HG03432 (cell line): ENCODE data around the gene WFDC11.

Experiments
- ATAC-seq: cut with Tn5 transposase; IDR thresholded peaks from one replicate; pipeline ENCODE4 v1.9.1; 2021; ENCODE audit warnings: mild to moderate bottlenecking, moderate library complexity; ENCODE audit not compliant: unreplicated experiment

The WFDC11 gene

DNA sequence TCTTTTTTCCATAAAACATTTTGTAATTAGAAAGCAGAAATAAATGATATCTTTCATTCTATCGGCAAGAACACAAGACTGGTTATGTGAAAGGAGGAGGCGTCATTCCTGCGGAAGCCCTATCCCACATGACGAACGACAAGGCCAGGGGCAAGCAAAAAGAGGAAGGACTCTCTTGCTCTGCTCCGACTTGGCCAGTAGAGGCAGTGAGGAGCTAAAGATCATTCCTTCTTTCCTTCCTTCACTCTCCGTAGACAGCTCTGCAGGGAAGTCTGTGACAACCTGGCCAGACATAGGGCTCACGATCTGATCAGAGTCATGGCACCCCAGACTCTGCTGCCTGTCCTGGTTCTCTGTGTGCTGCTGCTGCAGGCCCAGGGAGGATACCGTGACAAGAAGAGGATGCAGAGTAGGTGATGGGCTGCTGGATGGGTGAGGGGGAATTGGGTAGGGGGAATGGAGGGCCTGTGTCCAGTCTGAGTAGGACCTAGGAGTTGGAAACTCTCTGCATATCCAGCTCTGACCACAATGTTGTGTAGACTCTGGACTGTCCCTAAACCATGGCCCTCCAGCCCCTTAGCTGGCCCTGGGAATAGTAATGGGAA, 40.4 kb downstream of the WFDC11 start, which contains the start of gene WFDC10A:
WFDC10A (plus strand) TSS at position 244 of the 605 bp plus-strand sequence; CDS start at position 319, 75 bp downstream.
- no peak for ATAC-seq

DNA sequence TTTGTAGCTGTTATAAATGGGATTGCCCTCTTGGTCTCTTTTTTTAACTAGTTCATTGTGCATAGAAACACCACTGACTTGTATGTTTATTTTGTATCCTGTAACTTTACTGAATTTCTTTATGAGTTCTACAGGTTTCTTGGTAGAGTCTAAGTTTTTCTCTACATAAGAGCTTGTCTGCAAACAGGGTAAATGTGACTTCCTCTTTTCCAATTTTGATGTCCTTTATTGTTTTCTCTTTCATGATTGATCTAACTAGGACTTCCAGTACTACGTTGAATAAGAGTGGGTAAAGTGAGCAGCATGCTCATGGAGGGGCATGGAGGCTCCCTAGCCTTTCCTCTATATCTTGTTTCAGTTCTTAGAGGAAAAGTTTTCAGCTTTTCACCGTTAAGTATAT, 43.5 kb downstream of the WFDC11 start:
- ATAC-seq, result no peak

DNA sequence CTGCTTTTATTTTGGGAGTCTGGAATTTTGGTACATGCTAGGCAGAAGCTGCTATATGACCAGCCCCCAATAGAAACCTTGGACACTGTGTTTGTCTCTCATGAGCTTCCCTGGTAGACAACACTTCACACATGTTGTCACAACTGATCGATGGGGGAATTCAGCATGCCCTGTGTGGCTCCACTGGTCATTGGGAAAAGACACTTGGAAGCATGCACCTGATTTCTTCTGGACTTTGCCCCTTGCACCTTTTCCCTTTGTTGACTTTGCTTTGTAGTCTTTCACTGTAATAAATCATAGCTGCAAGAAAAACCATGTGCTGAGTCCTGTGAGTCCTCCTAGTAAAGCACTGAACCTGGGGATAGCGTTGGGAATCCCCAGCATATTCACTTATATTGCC, 48.4 kb downstream of the WFDC11 start:
- no peak for ATAC-seq

DNA sequence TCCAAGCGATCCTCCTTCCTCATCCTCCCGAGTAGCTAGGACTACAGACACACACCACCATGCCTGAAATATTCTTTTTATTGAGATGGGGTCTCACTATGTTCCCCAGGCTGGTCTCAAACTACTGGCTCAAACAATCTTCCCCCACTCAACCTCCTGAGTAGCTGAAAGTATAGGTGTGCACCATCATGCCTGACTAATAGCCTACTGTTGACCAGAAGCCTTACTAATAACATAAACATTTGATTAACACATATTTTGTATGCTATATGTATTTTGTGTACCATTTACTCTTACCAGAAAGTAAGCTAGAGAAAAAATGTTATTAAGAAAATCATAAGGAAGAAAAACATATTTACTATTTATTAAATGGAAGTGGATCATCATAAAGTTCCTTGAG, 52.4 kb downstream of the WFDC11 start:
- ATAC-seq, result no peak

DNA sequence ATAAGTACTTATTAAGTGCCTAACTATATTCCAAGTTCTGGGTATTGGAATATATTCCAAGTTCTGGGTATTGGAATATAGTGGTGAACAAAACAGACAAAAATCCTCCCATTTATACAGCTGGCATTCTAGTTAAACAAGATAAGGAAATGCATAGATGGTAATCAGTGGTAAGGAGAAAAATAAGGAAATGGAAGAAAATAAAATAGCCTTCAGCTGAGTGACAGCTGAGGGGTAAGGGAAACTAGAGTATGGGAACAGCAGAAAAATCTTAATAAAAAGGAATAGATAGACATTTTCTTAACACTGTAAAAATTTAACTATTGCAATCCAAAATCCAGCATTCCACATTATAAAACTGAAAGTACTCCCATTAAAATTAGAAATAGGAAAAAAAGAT, 57.7 kb downstream of the WFDC11 start:
- no peak for ATAC-seq

DNA sequence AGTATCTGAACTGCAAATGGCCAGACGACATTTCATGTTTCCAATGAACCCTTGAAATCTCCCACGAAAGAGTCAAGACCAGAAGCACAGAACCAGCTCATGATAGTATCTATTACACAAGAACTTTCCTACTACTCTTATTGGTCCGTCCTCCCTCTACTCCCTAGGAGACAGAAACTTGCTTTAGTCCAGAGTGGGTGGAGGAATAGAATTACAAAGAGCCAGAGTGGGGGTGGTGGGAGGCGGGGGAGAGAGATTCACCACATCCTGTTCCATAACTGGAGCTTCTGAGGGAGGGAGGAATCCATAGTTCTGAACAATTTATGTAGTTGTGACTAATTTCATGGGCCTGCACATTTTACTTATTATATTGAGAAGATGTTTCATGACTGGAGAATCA, 59.0 kb downstream of the WFDC11 start:
- ATAC-seq, result no peak

DNA sequence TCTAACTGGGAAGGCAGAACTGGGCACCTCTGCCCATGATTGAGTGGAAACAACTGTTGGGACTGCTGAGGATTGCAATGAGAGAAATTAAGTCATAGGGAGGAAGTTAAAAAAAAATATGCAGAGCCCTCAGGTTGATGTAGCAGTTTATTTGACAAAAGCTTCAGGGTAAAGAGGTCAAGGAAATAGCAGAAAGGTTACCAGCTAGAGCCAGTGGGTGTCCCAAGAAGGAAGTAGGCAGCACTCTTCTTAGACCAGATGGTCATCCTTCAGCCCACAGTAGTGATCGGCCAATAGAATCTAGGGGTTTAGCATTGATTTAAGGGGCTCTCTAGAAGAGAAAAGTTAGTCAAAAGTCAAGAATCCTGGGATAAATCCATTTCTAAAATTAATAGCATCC, 62.2 kb downstream of the WFDC11 start:
- ATAC-seq, result no peak
